ENCODE measurements around the gene RIOK3.

GRCh38 chr18:23451011-23451410 is 2.1 kb upstream of the RIOK3 start:
- TF ChIP-seq CTCF (IDR thresholded peaks at IDR 0.05) (no peak), POLR2A (IDR thresholded peaks at IDR 0.05) (no peak), POLR2AphosphoS5 (IDR thresholded peaks at IDR 0.05) (no peak), EP300 (IDR thresholded peaks at IDR 0.05) (no peak)

Data from suprapubic skin (tissue), 4 donors.